HCT116 (cell line): ENCODE data around the gene STX10.
A peak's percentile ranks its signal among the peaks of the same experiment; 100 is the strongest.

ENCODE experiments used
- EZH2 ChIP-seq: fragments of 200-600 bp; sonication (generic); IDR thresholded peaks from 2 replicates; pipeline ENCODE4 v1.6.1; 2017; ENCODE audit warnings: antibody characterized with exemption, mixed run types
- FOSL1 ChIP-seq: IDR thresholded peaks from 2 replicates; pipeline ENCODE4 v1.6.1; 2012; ENCODE audit warnings: low read depth
- POLR2A ChIP-seq: IDR thresholded peaks from 2 replicates; pipeline ENCODE4 v1.7.0; 2011; ENCODE audit warnings: borderline replicate concordance; ENCODE audit not compliant: insufficient read depth, insufficient read length; ENCODE audit errors: extremely low read depth
- POLR2AphosphoS5 ChIP-seq: IDR thresholded peaks from 2 replicates; pipeline ENCODE4 v1.6.1; 2011; ENCODE audit warnings: mild to moderate bottlenecking, low read depth, low read length, moderate library complexity
- YY1 ChIP-seq: IDR thresholded peaks from 2 replicates; pipeline ENCODE4 v1.6.1; 2011; ENCODE audit warnings: low read length, low read depth, moderate library complexity, mild to moderate bottlenecking; ENCODE audit not compliant: insufficient replicate concordance; ENCODE audit errors: extremely low read depth
- TF ChIP-seq, protein P1 (sequence below): IDR thresholded peaks from 2 replicates; pipeline ENCODE4 v1.6.1; 2012
- TF ChIP-seq, protein P2 (sequence below), 3 experiments: fragments of 200-600 bp in 1 of 3; sonication (generic) in 1 of 3; IDR thresholded peaks in 2 of 3; conservative IDR thresholded peaks in 1 of 3; 2 replicates each; pipeline ENCODE4 v1.5.1; 2012 to 2017; ENCODE audit warnings: low read depth in 2 of 3, low read length in 2 of 3, antibody characterized with exemption in 1 of 3, borderline replicate concordance in 1 of 3, control low read depth in 1 of 3, mild to moderate bottlenecking in 1 of 3, mixed read lengths in 1 of 3, mixed run types in 1 of 3, moderate library complexity in 1 of 3; ENCODE audit not compliant: insufficient read depth in 1 of 3

- TF ChIP-seq EZH2: no peak
- no peak for TF ChIP-seq FOSL1
- TF ChIP-seq, protein P1, sequence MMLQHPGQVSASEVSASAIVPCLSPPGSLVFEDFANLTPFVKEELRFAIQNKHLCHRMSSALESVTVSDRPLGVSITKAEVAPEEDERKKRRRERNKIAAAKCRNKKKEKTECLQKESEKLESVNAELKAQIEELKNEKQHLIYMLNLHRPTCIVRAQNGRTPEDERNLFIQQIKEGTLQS: no peak
- TF ChIP-seq POLR2AphosphoS5: no peak
- TF ChIP-seq YY1: no peak
- no peak for TF ChIP-seq POLR2A
- TF ChIP-seq, protein P2, sequence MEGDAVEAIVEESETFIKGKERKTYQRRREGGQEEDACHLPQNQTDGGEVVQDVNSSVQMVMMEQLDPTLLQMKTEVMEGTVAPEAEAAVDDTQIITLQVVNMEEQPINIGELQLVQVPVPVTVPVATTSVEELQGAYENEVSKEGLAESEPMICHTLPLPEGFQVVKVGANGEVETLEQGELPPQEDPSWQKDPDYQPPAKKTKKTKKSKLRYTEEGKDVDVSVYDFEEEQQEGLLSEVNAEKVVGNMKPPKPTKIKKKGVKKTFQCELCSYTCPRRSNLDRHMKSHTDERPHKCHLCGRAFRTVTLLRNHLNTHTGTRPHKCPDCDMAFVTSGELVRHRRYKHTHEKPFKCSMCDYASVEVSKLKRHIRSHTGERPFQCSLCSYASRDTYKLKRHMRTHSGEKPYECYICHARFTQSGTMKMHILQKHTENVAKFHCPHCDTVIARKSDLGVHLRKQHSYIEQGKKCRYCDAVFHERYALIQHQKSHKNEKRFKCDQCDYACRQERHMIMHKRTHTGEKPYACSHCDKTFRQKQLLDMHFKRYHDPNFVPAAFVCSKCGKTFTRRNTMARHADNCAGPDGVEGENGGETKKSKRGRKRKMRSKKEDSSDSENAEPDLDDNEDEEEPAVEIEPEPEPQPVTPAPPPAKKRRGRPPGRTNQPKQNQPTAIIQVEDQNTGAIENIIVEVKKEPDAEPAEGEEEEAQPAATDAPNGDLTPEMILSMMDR (IDR thresholded peaks at IDR 0.05 in 2 of 3, conservative IDR thresholded peaks at IDR 0.05 in 1 of 3; ENCODE audit: borderline replicate concordance in 1 of 3, insufficient read depth in 1 of 3, low read depth in 2 of 3, low read length in 2 of 3): peak in 2 of 3 experiments; percentile 54 to 56; a peak in 4 of 6 replicates
Observed at GRCh38 chr19:13104360-13104847, 45.8 kb downstream of the STX10 start.
